Activated CD4-positive, alpha-beta T cell treated with anti-CD3 and anti-CD28 coated beads, Interleukin-2, Interleukin-4, amounts not matched to agents 100 ng/mL and 50 ng/mL, durations not matched to agents 16 hours and 8 hours (primary cell): ENCODE data around the gene HIPK2.

ENCODE experiments used
- DNase-seq: peaks from one replicate; pipeline ENCODE4 v3.0.0-alpha.2; 2020; ENCODE audit warnings: low spot score

The HIPK2 gene

GRCh38 chr7:139752604-139753003, 25.2 kb downstream of the HIPK2 start:
- DNase-seq: no peak

- no peak for DNase-seq
Observed at GRCh38 chr7:139752148-139752547, 25.6 kb downstream of the HIPK2 start.

- DNase-seq: no peak
Observed at GRCh38 chr7:139750459-139751095, 27.2 kb downstream of the HIPK2 start.

GRCh38 chr7:139749545-139749944, 28.3 kb downstream of the HIPK2 start:
- DNase-seq: no peak

GRCh38 chr7:139748941-139749340, 28.9 kb downstream of the HIPK2 start:
- DNase-seq: no peak

- DNase-seq: no peak
Observed at GRCh38 chr7:139748373-139748765, 29.4 kb downstream of the HIPK2 start.

- DNase-seq: no peak
Observed at GRCh38 chr7:139747662-139748372, 30.0 kb downstream of the HIPK2 start.

GRCh38 chr7:139746652-139747051, 31.1 kb downstream of the HIPK2 start:
- no peak for DNase-seq

GRCh38 chr7:139745678-139746143, 32.1 kb downstream of the HIPK2 start:
- DNase-seq: no peak

GRCh38 chr7:139744768-139745677, 32.8 kb downstream of the HIPK2 start:
- no peak for DNase-seq

- no peak for DNase-seq
Observed at GRCh38 chr7:139743967-139744767, 33.6 kb downstream of the HIPK2 start.

- no peak for DNase-seq
Observed at GRCh38 chr7:139743267-139743966, 34.4 kb downstream of the HIPK2 start.

- no peak for DNase-seq
Observed at GRCh38 chr7:139741789-139742344, 35.9 kb downstream of the HIPK2 start.

- DNase-seq: no peak
Observed at GRCh38 chr7:139741239-139741638, 36.6 kb downstream of the HIPK2 start.

GRCh38 chr7:139739863-139740597, 37.8 kb downstream of the HIPK2 start:
- no peak for DNase-seq

GRCh38 chr7:139738772-139739171, 39.0 kb downstream of the HIPK2 start:
- no peak for DNase-seq

- no peak for DNase-seq
Observed at GRCh38 chr7:139738101-139738489, 39.7 kb downstream of the HIPK2 start.

- peak; percentile 29 for DNase-seq
Observed at GRCh38 chr7:139737221-139738100, 40.3 kb downstream of the HIPK2 start.
